Subcutaneous preadipocyte (primary cell): ENCODE measurements around the gene SLC22A9. TPM values are rescaled to one million over a fixed set of nuclear protein-coding genes. Genes with fewer than 3 reads are reported as not detected.

Source experiments
- total RNA-seq: library from RNA; depleted of rRNA; stranded (reverse); fragments of >200 nt; gene quantifications from 2 replicates; pipeline ENCODE4 v1.2.3, GENCODE V29; 2012

The SLC22A9 gene
- not detected in 2 replicates for total RNA-seq

GRCh38 chr11:63369165-63369970 lies at the start of gene SLC22A9:
Gene SLC22A9, plus strand, starts transcription at chr11:63369785. Its CDS starts 272 bp downstream, at chr11:63370057.

Other genes starting within 250 kb of the SLC22A9 start
- gene SLC22A24, start 225.6 kb upstream of the SLC22A9 start, total RNA-seq = not detected in 2 replicates
- gene SLC22A25, start 126.2 kb upstream of the SLC22A9 start, total RNA-seq = not detected in 2 replicates
- under 0.01 and 0.73 TPM in 2 replicates for gene PLAAT5, start 121.4 kb downstream of the SLC22A9 start, total RNA-seq
- gene LGALS12, start 136.3 kb downstream of the SLC22A9 start, total RNA-seq = under 0.01 and 0.20 TPM in 2 replicates
- gene PLAAT4, start 167.0 kb downstream of the SLC22A9 start, total RNA-seq = 2.3 and 4.8 TPM in 2 replicates
- not detected in 2 replicates for gene PLAAT2, start 193.6 kb downstream of the SLC22A9 start, total RNA-seq
- gene PLAAT3, start 244.6 kb downstream of the SLC22A9 start, total RNA-seq = 14.9 and 16.2 TPM in 2 replicates